ENCODE data around the gene SYNPR. TPM values are rescaled to one million over a fixed set of nuclear protein-coding genes. Genes with fewer than 3 reads are reported as not detected.

SYNPR gene
- total RNA-seq, 1 experiment from 2014 or later: 0.17 TPM

- no peak overlapping the region for H4K91ac ChIP-seq (ENCODE audit: insufficient read length, low read depth, low read length)
- no peak overlapping the region for H4K8ac ChIP-seq (replicated peaks; ENCODE audit: insufficient read length, low read depth, low read length)
- no peaks in the 10 kb centered on the region for H3K27me3 ChIP-seq (ENCODE audit: insufficient read depth, low read length)
- H3K79me2 ChIP-seq (ENCODE audit: insufficient read depth, low read length): no peaks in the 10 kb centered on the region
- H3K9me3 Mint-ChIP-seq: no peaks in the 10 kb centered on the region
- no peak for DNase-seq
- no peaks in the 10 kb centered on the region; the same call in 1 of the 2 replicates for H3K4me1 ChIP-seq (ENCODE audit: insufficient read depth, low read length)
- H3K27ac ChIP-seq (ENCODE audit: insufficient read length, low read depth, low read length): no peak overlapping the region
- no peak overlapping the region for H3K9ac ChIP-seq (ENCODE audit: extremely low read depth, insufficient read length, low read length)
- H2BK120ac ChIP-seq (ENCODE audit: low read depth, low read length, poor library complexity, severe bottlenecking): no peak overlapping the region
- no peak overlapping the region for H2AFZ ChIP-seq (ENCODE audit: low read length)
- no peaks in the 10 kb centered on the region for H3K27me3 Mint-ChIP-seq (ENCODE audit: low read depth)
- H3K23ac ChIP-seq (ENCODE audit: insufficient read length, low read depth, low read length): no peak overlapping the region
- H4K5ac ChIP-seq (ENCODE audit: insufficient read length, low read depth, low read length): no peak overlapping the region
- H3K79me1 ChIP-seq (ENCODE audit: insufficient read depth, low read depth, low read length, poor library complexity, severe bottlenecking): no peaks in the 10 kb centered on the region
- no peak overlapping the region for H2BK5ac ChIP-seq (ENCODE audit: insufficient read length, low read length)
- peak overlapping the region; percentile 62 for H2BK20ac ChIP-seq (ENCODE audit: low read depth, low read length, poor library complexity, severe bottlenecking)
- H3K4me3 Mint-ChIP-seq: no peak overlapping the region
- H3K56ac ChIP-seq (ENCODE audit: insufficient read length, low read depth, low read length): no peak overlapping the region
- no peak overlapping the region for H3K4ac ChIP-seq (ENCODE audit: low read depth, low read length)
- no peak for TF ChIP-seq CTCF (conservative IDR thresholded peaks at IDR 0.05)
- no peak overlapping the region for H2BK15ac ChIP-seq (ENCODE audit: low read depth, low read length)
- no peak overlapping the region for H2AK5ac ChIP-seq (ENCODE audit: insufficient read length, low read length)
- no peaks in the 10 kb centered on the region for H3K9me3 ChIP-seq (ENCODE audit: control insufficient read depth, low read depth, low read length)
- no peak overlapping the region for H3T11ph ChIP-seq (ENCODE audit: low read length)
- H4K20me1 ChIP-seq (ENCODE audit: control insufficient read depth, insufficient read depth, insufficient read length): no peaks in the 10 kb centered on the region
- H3K4me2 ChIP-seq (ENCODE audit: insufficient read depth, insufficient read length, low read length): no peak overlapping the region
- no peak overlapping the region for H3K18ac ChIP-seq (ENCODE audit: insufficient read length, low read depth, low read length)
- no CpG with 5 or more reads among the region's 3 CpGs for WGBS (ENCODE audit: extremely low coverage, insufficient read length, low lambda C conversion rate)
- no peak overlapping the region for H3K27ac Mint-ChIP-seq
- peak overlapping the region; percentile 76 for H2BK12ac ChIP-seq (ENCODE audit: insufficient read length, low read depth, low read length)
- no peaks in the 10 kb centered on the region for H3K23me2 ChIP-seq (ENCODE audit: insufficient read length, low read depth, low read length, poor library complexity, severe bottlenecking)
- H3K36me3 Mint-ChIP-seq (ENCODE audit: insufficient read depth in 1 of 3, low read depth in 3 of 3): no peaks in the 10 kb centered on the region
- H3K14ac ChIP-seq (ENCODE audit: insufficient read depth, low read length): no peak overlapping the region; the same call in 1 of the 2 replicates
- peaks cover 49 to 57% of the 10 kb centered on the region in 2 experiments for H3K4me1 Mint-ChIP-seq
Measured at GRCh38 chr3:63571682-63572081, 293.6 kb downstream of the SYNPR start.

Measured in H9 (cell line).